HG02870 (cell line): ENCODE data around the gene TAF4B.
"Not testable (repeated sequence)": the region's sequence is repeated elsewhere in the genome, so short reads cannot be mapped to it uniquely, and the experiment has no call there.

Source experiments
- ATAC-seq: cut with Tn5 transposase; IDR thresholded peaks from one replicate; pipeline ENCODE4 v1.9.1; 2021; ENCODE audit warnings: mild to moderate bottlenecking, moderate library complexity; ENCODE audit not compliant: unreplicated experiment

Gene TAF4B

DNA sequence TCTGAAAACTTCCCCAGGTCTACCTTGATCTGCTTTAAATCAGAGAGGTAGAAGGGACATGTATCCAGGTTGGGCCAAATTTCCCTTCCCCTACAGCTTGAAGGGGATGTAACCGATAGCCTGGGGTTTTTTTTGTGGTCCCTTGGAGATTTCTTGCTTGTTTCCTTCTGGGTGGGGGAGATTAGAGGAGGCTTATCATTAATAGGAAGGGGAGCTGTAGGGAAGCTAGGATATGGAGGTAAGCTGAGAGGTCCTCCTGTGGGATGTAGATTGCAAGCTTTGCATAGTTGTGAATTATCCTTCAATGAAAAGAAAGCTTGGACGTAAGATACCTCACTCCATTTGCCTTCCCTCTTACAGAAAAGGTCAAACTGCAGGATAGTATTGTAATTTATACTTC, 11.1 kb downstream of the TAF4B start:
- ATAC-seq = not testable (repeated sequence)

DNA sequence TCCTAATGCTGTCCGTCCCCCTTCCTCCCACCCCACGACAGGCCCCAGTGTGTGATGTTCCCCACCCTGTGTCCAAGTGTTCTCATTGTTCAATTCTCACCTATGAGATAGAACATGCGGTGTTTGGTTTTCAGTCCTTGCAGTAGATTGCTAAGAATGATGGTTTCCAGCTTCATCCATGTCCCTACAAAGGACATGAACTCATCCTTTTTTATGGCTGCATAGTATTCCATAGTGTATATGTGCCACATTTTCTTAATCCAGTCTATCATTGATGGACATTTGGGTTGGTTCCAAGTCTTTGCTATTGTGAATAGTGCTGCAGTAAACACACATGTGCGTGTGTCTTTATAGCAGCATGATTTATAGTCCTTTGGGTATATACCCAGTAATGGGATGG, 12.5 kb downstream of the TAF4B start:
- not testable (repeated sequence) for ATAC-seq

DNA sequence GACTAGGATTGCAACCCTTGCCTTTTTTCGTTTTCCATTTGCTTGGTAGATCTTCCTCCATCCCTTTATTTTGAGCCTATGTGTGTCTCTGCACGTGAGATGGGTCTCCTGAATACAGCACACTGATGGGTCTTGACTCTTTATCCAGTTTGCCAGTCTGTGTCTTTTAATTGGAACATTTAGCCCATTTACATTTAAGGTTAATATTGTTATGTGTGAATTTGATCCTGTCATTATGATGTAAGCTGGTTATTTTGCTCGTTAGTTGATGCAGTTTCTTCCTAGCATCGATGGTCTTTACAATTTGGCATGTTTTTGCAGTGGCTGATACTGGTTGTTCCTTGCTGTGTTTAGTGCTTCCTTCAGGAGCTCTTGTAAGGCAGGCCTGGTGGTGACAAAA, 16.1 kb downstream of the TAF4B start:
- ATAC-seq = not testable (repeated sequence)

DNA sequence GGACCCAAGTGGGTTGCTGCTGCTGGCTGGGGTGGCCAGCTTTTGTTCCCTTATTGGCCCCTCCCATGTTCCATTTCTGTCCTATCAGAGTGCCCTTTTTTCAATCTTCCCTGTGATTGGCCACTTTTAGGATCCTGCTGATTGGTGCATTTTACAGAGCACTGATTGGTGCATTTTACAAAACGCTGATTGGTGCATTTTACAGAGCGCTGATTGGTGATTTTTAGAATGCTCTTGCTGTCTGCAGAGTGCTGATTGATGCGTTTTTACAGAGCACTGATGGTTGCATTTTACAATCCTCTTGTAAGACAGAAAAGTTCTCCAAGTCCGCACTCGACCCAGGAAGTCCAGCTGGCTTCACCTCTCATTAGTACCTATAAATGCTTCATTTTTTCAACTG, 19.2 kb downstream of the TAF4B start:
- not testable (repeated sequence) for ATAC-seq

GRCh38 chr18:26252411-26252810, 26.2 kb downstream of the TAF4B start:
- no peak for ATAC-seq

DNA sequence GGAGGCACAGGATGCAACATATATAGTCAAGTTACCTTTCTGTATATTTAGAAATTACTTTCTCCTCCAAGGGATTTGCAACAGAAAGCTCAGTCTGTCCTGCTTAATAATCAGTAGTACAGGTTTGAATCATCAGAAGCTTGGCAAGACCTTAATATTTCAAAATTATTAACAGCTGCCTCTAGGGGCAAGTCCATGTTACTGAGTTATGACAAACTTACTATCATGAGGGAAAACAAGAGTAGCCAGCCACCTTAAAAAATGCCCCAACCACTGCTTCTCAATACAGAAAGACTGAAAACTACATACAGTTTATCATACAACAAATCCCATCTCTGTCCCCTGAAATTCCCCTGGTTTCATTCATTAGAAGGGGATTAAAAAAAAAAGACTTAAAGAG, 28.6 kb downstream of the TAF4B start:
- not testable (repeated sequence) for ATAC-seq

DNA sequence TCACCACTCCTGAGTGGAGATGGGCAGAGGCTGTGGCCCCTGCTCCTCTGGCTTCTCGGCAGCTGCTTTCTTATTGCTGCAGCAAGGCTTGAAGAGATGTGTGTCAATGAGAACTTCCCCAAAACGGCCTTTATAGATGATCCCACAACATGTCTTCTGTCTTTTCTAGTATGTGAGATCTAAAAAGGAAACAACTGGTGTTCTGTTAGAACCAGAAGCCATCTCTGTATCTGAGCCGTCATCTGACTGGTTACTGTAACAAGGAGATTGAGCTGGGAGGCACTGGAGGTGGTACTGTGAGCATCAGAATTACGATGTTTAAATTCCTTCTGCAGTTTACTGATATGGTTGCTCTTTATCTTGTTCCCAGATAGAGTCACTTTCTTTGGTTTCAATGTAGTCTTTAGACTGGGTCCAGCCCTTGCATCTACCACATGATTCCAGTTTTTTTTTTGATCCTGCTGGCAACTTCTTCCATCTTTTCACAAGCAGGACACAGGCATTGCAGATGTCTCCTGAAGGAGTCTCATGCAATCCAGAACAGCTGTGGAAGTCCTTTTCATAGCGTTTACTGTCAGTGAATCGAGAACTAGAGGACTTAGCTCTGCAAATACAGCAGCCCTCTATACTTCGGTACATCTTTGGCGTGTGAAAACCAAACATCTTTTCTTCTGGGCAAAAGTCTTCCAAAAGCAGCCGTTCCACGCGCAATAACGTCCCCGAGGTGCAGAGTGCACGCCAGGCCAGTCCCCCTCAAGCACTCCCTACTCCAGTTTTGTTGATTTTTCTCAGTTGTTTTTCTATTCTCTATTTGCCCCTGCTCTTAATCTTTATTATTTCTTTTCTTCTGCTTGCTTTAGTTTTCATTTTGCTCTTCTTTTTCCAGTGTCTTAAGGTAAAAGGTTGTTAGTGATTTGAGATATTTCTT, 29.7 kb downstream of the TAF4B start:
- no peak for ATAC-seq

DNA sequence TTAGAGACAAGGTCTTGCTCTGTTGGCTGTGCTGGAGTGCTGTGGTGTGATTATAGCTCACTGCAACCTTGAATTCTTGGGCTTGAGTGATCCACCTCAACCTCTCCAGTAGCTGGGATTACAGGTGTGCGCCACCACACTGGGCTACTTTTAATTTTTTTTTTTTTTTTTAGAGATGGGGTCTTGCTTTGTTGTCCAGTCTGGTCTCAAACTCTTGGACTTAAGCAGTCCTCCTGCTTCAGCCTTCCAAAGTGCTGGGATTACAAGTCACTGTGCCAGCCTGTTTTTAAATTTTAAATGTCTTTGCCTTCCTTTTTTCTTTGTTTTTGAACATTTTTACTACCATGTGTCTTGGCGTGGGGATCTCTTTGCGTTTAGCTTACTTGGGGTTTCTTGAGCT, 32.5 kb downstream of the TAF4B start:
- ATAC-seq = no peak

DNA sequence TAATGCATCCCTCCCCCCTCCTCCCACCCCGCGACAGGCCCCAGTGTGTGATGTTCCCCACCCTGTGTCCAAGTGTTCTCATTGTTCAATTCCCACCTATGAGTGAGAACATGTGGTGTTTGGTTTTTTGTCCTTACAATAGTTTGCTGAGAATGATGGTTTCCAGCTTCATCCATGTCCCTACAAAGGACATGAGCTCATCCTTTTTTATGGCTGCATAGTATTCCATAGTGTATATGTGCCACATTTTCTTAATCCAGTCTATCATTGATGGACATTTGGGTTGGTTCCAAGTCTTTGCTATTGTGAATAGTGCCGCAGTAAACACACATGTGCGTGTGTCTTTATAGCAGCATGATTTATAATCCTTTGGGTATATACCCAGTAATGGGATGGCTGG, 33.2 kb downstream of the TAF4B start:
- ATAC-seq = not testable (repeated sequence)

GRCh38 chr18:26262156-26262555, 35.9 kb downstream of the TAF4B start:
- no peak for ATAC-seq

- no peak for ATAC-seq
These were observed 41.2 kb downstream of the TAF4B start for GRCh38 chr18:26267357-26267930.

DNA sequence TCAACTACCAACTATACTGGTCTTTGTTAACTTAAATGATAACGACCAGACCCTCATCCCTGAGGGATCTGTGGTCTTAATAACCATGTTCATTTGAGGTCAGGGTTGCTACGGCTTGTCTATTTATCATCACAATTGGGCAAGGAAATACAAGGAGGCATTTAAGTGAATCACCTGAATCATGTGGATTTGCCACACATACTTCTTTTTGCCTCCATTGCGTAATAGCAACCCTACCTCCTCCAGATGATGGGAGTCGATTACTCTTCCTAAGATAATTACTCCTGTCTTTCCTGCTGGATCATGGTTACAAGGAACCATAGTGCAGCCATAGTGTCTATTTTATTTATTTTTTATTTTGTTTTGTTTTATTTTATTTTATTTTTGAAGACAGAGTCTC, 42.2 kb downstream of the TAF4B start:
- ATAC-seq = no peak

DNA sequence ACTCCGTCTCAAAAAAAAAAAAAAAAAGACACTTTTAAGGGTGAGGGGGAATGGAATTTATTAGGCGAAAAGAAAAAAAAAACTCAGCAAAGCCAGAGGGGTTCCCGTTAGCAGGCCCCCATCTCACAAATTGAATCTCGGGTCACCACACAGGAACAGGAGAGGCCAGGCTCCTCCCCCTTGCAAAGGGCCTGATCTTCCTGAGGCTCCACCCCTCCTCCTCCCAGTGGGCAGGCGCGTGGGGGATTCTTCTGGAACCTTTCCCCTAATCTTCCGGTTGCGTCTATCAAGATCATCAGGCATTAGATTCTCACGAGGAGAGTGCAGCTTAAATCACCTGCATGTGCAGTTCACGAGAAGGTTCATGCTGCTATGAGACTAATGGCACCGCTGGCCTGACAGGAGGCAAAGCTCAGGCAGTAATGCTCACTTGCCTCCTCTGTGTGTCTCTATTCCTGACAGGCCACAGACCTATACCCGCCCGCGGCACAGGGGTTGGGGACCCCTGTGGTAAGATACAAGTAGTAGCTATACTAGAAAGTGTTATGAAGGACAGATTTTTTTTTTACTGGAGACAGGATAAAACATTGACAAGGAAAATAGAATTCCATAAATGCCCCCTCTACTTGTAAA, 45.8 kb downstream of the TAF4B start:
- ATAC-seq = no peak

DNA sequence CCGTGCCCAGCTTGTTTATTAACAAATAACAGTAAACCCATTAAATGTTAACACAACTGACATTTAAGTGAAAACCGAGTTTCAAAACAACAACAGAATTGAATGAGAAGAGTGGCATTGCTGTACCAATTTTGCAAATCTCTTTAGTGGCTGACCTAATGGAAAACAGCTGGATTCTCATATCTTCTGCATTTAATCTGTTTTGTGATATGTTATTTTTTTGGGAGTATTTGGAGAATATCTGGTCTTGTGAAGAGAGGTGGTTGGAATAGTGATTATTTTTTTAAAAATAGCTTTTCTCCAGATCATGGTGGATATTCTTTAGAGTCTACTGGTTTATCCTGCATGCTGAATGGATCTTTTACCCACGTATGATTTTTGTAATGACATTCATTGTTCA, 51.1 kb downstream of the TAF4B start:
- no peak for ATAC-seq

DNA sequence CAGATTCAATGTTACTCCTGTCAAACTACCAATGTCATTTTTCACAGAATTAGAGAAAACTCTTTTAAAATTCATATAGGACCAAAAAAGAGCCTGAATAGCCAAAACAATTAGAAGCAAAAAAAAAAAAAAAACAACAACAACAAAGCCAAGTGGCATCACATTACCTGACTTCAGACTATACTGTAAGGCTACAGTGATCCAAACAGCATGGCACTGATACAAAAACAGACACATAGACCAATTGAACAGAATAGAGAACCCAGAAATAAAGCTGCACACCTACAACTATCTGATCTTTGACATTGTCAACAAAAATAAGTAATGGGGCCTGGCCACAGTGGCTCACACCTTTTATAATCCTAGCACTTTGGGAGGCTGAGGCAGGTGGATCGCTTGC, 53.2 kb downstream of the TAF4B start:
- ATAC-seq = no peak

DNA sequence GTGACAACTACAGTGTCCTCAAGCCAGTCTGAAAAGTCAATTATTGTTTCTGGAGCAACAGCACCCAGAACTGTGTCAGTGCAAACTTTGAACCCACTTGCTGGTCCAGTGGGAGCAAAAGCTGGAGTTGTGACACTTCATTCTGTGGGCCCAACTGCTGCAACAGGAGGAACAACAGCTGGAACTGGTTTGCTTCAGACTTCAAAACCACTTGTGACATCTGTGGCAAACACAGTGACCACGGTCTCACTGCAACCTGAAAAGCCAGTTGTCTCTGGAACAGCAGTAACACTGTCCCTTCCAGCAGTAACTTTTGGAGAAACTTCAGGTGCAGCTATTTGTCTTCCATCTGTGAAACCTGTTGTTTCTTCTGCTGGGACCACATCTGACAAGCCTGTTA, 59.8 kb downstream of the TAF4B start:
- ATAC-seq = no peak

DNA sequence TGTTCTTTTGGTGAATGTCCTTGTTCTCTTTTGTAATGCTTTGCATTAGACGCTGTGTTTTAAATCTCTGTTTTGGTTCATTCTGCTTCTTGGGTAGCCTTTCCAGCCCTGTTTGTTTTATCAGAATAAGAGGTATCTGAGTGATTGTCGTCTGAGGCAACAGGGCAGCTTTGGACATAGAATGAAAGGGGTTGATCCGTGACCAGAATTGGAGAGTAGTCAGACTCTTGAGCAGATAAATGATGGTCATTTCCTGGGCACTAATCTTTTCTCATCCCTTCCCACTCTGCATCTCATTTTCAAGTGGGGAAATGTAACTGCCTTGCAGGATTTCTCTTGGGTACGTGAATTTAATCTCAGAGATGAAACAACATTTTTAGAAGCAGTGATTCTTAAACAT, 61.4 kb downstream of the TAF4B start:
- ATAC-seq = no peak

GRCh38 chr18:26290385-26290784, 64.1 kb downstream of the TAF4B start:
- no peak for ATAC-seq

DNA sequence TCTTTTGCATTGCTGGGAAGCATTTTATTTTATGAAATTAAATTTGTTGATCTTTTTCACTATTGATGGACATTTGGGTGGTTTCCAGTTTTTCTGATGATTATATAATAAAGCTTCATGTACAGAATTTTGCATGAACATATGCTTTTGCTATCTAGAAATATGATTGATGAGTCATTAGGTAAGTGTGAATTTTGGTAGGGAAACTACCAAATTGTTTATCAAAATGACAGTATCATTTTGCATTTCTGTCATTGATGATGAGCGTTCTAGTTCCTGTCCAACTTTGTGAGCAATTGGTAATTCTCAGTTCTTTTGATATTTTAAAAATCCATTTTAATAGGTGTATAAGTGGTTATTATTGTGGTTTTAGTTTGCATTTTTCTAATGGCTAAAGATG, 67.7 kb downstream of the TAF4B start:
- no peak for ATAC-seq

- no peak for ATAC-seq
These were observed 71.9 kb downstream of the TAF4B start for GRCh38 chr18:26298107-26298506.

- no peak for ATAC-seq
These were observed 75.4 kb downstream of the TAF4B start for GRCh38 chr18:26301681-26302080.

DNA sequence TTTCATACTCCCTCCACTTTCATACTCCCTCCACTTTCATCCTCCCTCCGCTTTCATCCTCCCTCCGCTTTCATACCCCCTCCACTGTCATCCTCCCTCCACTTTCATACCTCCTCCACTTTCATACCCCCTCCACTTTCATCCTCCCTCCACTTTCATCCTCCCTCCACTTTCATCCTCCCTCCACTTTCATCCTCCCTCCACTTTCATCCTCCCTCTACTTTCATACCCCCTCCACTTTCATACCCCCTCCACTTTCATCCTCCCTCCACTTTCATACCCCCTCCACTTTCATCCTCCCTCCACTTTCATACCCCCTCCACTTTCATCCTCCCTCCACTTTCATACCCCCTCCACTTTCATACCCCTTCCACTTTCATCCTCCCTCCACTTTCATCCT, 77.0 kb downstream of the TAF4B start:
- not testable (repeated sequence) for ATAC-seq
